GM06990 (cell line): Measurements from ENCODE around the gene PRR20G.

Experiments used
- DNase-seq: peaks from one replicate; pipeline ENCODE4 v3.0.0-alpha.2; 2011; ENCODE audit not compliant: insufficient read length; ENCODE audit errors: extremely low read depth
- H3K27me3 ChIP-seq: replicated peaks from 2 replicates; pipeline ENCODE4 v1.6.0; 2011; ENCODE audit warnings: low read length; ENCODE audit not compliant: control insufficient read depth, insufficient read depth
- H3K36me3 ChIP-seq: 2 replicates; pipeline ENCODE4 v1.5.1; 2011; ENCODE audit warnings: low read length; ENCODE audit not compliant: control insufficient read depth, insufficient read depth
- H3K4me3 ChIP-seq: replicated peaks from 2 replicates; pipeline ENCODE4 v1.5.1; 2011; ENCODE audit warnings: low read depth, mild to moderate bottlenecking, control low read depth, low read length
- TF ChIP-seq, protein P1 (sequence below): IDR thresholded peaks from 2 replicates; pipeline ENCODE4 v1.5.1; 2011; ENCODE audit warnings: low read length, control low read depth, mild to moderate bottlenecking, inconsistent platforms; ENCODE audit not compliant: insufficient read depth, poor library complexity, severe bottlenecking

PRR20G gene

DNA sequence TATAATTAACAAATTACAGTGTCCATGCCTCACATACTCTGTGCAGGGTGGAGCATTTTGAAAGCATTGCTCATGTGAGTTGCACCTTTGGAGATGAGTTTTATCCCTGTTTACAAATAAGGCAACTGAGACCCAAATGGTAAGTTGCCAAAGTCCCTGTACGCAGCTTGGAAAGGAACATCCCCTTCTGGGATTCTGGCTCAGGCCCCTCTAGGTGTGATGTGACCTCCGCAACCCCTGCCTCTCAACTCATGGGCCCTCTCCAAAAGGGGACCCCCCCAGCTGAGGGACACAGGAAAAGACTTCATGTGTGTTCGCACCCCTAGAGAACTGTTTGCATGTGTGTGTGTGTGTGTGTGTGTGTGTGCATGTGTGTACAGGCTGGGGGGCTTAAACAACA is 25.3 kb downstream of the PRR20G start:
- DNase-seq, result no peak
- Histone ChIP-seq H3K36me3 (no peaks in the 10 kb centered on the region), H3K27me3 (no peaks in the 10 kb centered on the region; the same call in none of the 2 replicates), H3K4me3 (no peak overlapping the region)
- TF ChIP-seq, protein P1, sequence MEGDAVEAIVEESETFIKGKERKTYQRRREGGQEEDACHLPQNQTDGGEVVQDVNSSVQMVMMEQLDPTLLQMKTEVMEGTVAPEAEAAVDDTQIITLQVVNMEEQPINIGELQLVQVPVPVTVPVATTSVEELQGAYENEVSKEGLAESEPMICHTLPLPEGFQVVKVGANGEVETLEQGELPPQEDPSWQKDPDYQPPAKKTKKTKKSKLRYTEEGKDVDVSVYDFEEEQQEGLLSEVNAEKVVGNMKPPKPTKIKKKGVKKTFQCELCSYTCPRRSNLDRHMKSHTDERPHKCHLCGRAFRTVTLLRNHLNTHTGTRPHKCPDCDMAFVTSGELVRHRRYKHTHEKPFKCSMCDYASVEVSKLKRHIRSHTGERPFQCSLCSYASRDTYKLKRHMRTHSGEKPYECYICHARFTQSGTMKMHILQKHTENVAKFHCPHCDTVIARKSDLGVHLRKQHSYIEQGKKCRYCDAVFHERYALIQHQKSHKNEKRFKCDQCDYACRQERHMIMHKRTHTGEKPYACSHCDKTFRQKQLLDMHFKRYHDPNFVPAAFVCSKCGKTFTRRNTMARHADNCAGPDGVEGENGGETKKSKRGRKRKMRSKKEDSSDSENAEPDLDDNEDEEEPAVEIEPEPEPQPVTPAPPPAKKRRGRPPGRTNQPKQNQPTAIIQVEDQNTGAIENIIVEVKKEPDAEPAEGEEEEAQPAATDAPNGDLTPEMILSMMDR, result no peak

DNA sequence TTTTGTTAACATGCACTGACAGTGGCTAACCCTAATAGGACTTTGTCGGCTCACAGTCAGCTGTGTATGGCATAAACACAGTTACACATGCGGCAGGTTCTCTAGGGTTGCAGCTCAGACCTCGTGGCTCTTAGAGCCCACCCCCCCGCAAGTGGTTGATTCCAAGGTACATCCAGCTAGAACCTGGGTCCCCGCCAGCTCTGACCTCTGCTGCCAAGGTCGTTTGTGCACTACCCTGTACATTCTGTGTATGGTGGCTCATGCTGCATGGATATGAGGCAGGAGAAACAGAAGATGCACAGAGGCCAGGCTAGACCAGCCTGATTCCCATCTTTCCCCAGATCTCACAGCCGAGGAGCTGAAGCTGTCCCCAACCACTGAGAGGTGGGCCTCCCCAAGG is 25.9 kb downstream of the PRR20G start:
- TF ChIP-seq, protein P1, result no peak
- Histone ChIP-seq H3K27me3 (no peaks in the 10 kb centered on the region; the same call in none of the 2 replicates), H3K4me3 (no peak overlapping the region), H3K36me3 (no peaks in the 10 kb centered on the region)
- no peak for DNase-seq

DNA sequence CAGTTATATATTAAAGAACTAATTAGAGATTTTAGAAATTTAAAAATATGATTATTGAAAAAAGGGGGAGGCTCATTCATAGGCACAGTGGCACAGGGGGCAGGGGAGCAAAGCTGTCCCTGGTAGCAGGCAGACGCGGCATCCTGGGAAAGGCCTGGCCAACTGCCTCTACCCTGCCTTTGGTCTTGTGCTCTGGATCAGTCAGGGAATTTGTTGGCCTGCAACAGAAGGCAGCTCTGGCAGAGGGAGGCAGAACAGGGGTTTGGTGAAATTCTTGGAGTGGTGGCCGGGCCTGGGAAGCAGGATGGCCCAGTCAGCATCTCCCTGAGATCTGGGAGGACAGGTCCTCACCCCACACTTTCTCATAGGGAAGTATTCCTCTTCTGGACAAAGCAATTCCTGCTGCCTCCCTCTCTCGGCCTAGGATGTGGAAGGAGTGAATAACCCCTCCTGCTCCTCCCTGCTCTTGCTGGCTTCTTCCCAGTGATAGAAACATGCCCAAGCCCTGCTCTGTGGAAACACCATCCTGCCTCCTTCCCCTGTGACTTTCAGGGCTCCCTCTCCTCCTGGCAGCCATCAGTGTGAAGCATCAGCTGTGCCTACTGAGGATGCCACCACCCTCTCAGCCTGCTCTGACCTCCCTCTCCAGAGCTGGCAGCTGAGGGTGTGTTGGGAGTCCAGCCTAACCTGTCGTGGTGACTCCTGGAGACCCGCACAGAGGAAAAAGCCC is 26.9 kb downstream of the PRR20G start:
- TF ChIP-seq, protein P1, result no peak
- H3K27me3 ChIP-seq, result no peaks in the 10 kb centered on the region; the same call in none of the 2 replicates
- DNase-seq, result no peak
- no peaks in the 10 kb centered on the region for H3K36me3 ChIP-seq
- H3K4me3 ChIP-seq, result no peak overlapping the region

DNA sequence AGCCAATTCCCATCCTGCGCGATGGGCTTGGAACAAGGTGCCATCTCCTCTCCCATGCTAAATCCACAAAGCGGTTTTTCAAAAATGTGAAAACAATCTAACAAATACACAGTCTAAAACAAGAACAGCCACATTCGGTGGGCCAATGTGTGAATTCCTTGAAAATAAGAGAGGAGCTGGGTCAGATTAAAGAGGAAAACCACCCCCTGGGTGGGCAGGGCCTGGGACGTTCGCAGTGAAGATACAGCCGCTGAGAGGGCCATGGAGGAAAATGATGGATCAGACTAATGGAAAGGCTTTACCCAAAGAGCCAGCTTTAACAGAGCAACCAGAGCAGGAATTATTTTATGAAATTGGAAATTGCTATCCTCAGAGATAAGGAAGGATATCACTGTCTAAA is 27.4 kb downstream of the PRR20G start:
- no peaks in the 10 kb centered on the region; the same call in none of the 2 replicates for H3K27me3 ChIP-seq
- DNase-seq, result no peak
- TF ChIP-seq, protein P1, result no peak
- H3K36me3 ChIP-seq, result no peaks in the 10 kb centered on the region
- no peak overlapping the region for H3K4me3 ChIP-seq

DNA sequence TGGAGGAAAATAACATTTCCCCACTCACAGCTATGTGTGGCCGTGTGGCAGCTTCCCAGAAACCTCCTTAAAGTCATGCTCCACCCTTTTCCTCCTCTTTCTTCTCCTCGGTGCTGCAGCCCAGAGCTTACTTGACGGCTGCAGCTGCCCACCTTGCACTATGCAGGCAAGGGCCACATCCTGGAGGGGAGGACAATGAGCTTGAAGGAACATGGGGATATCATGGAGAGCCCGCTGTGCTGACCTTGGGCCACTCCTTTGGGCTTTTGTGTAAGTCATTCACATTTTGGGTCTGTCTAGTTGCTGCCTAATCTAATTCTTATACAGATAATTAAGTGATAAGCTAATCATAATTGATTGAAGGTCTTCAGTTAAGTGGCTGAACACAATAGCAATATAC is 28.0 kb downstream of the PRR20G start:
- TF ChIP-seq, protein P1, result no peak
- no peaks in the 10 kb centered on the region; the same call in none of the 2 replicates for H3K27me3 ChIP-seq
- DNase-seq, result no peak
- no peaks in the 10 kb centered on the region for H3K36me3 ChIP-seq
- no peak overlapping the region for H3K4me3 ChIP-seq

DNA sequence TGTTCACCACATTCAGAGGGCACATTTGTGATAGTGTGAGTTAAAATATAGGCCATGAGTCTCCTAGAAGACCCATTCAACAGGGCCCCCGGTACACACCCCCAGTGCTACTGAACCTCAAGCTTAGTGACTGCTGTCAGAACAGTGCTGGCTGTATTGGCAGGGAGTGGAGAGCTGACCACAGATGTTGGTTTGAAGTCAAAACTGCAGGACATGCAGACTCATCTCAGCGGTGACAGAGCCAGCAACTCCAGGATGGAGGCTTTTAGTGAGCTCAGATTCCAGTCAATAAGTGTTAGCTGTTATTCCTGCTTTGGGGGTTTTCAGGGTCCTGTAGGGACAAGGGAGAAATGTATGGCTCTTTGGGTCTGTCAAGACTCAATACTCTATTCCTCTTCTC is 29.1 kb downstream of the PRR20G start:
- Histone ChIP-seq H3K36me3 (no peaks in the 10 kb centered on the region), H3K27me3 (no peaks in the 10 kb centered on the region; the same call in none of the 2 replicates), H3K4me3 (no peak overlapping the region)
- TF ChIP-seq, protein P1, result no peak
- DNase-seq, result no peak
